ENCODE measurements around the gene LGI2.
"Not testable (repeated sequence)": the region's sequence is repeated elsewhere in the genome, so short reads cannot be mapped to it uniquely, and the experiment has no call there.

Gene LGI2

GRCh38 chr4:25030277-25031076 is at the start of gene LGI2:
Gene LGI2, minus strand, starts transcription at chr4:25030946. Its CDS starts 253 bp downstream, at chr4:25030693.
- DNase-seq = no peak

DNA sequence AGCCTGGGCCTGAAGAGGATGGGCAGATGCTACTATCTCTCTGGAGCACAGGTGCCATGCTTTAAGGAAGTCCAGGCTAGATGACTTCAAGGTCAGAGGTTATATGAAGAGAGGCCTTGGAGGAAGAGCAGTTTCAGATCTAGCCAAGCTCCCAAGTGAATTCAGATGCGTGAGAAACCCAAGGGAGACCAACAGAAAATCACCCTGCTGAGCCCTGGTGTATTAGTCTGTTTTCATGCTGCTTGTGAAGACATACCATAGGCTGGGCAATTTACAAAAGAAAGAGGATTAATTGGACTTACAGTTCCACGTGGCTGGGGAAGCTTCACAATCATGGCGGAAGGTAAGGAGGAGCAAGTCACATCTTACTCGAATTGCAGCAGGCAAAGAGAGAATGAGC is 47.8 kb upstream of the LGI2 start:
- DNase-seq = no peak

GRCh38 chr4:25076625-25077398 is 46.1 kb upstream of the LGI2 start:
- no peak for DNase-seq

- DNase-seq = no peak
Observed at GRCh38 chr4:25075851-25076250, 45.1 kb upstream of the LGI2 start.

- DNase-seq = no peak
Observed at GRCh38 chr4:25075129-25075528, 44.4 kb upstream of the LGI2 start.

GRCh38 chr4:25070545-25070944 is 39.8 kb upstream of the LGI2 start:
- DNase-seq = no peak

- no peak for DNase-seq
Observed at GRCh38 chr4:25069014-25069413, 38.3 kb upstream of the LGI2 start.

DNA sequence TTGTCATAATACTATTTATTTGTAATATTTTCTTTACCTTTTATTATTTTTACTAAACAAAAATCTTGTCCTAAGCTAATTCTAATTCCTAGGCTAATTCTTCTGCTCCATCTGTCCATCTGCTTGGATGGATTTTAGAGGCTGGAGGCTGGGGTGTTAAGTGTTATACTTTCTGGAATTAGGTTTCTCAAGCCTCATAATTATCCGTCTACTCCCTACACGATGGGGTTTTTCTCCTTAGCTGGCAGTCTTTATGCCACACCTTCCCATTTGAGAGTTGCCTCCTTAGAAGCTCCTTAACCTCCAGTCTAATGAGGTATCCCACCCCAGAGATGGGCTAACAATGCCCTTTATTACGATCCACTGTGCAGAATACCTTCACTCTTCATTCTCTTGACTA is 37.6 kb upstream of the LGI2 start:
- no peak for DNase-seq

- DNase-seq = no peak
Observed at GRCh38 chr4:25065932-25066590, 35.3 kb upstream of the LGI2 start.

GRCh38 chr4:25065431-25065858 is 34.7 kb upstream of the LGI2 start:
- no peak for DNase-seq

- DNase-seq = not testable (repeated sequence)
Observed at GRCh38 chr4:25064447-25064846, 33.7 kb upstream of the LGI2 start.

DNA sequence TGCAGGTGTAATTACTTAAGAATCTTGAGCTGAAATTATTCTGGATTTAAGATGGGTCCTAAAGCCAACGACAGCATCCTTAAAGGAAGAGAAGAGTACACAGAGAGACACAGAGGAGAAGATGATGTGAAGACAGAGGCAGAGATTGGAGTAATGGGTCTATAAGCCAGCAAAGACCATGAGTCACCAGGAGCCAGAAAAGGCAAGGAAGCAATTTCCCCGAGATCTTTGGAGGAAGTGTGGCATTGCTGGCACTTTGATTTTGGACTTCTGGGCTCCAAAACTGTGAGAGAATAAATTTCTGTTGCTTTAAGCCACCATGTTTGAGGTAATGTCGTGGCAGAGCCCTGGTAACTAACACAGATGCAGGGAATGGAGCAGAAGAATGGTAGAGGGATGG is 32.4 kb upstream of the LGI2 start:
- no peak for DNase-seq

DNA sequence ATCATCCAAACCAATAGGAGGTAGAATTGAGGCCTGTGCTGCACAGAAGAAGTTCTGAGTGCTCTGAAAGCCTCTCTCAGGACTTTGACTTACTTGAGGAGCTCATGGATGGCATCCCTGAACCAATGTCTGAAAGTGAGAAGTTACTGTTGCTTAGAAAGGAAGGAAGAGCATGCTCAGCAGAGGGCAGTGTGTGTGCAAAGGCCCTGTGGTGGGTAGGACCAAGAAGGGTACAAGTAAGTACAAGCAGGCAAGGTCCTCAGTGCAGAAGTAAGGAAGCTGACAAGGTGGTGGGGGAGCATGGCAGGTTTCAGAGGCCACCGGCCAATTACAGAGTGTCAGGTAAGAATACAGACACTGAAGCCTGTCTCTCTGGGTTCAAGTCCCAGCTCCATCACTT is 31.4 kb upstream of the LGI2 start:
- DNase-seq = no peak

GRCh38 chr4:25061602-25062001 is 30.9 kb upstream of the LGI2 start:
- no peak for DNase-seq

DNA sequence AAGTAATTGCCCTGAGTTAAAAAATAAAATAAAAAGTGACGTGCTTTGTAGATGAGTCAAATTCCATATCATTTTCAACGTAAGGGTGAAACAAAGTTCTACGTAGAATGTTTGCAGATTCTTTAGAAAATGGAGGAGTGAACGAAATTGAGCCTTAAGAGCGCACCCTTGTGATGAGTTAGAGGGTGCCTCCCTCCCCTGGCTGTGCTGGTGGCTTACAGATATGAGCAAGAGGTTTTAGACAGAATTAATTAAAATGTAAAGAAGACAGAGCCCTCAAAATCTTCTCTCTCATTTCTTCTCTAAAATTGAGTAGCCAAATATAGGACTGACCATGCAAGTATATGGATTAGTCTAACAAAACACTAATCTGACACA is 30.2 kb upstream of the LGI2 start:
- no peak for DNase-seq

DNA sequence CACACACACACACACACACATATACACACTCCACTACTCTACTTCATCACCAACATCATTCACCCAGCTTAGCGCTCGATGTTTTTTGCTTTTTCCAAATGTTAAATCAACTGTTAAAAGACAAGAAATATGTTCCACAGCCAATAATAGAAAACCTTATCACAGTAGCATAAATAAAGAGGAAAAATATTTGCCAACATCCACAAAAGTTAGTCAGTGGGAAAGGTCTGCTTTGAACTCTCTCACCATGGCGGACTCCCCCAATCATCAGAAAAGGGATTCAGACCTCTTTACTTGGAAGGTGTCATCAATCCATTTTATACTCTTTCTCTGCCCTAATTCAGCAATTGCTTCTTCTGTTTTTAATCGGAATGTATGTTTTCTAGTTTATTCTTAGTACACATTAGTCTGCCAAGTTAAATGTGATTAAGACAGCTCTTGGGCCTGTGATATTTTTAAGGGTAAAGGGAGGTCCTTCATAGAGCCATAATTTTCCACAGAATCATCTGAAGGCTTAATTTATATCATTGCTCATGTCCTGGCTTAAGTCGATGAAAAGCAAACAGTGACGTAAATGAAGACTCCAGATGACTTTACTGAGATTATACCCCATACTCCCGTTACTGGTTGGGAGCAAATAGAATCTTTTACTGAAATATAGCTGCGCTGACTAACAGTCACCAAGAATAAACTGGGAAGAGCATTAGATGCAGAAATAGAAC is 29.7 kb upstream of the LGI2 start:
- no peak for DNase-seq

DNA sequence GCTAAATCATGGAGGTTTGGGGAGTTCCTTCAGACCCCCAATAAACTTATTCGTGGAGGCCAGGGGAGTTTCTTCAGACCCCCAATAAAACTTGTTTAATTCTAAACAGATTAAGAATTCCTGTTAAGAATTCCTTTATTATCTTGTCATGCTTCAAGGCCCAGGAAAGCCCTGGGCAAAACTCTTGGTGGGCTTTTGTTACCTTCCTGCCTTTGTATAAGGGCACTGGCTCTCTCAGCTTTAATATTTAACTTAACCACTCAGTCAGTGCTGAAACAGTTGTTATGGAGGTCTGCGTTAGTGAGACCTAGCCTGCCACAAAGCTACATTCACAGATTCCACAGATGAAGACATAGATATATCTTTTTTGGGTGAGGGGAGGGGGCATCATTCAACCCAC is 29.0 kb upstream of the LGI2 start:
- DNase-seq = no peak

GRCh38 chr4:25058796-25059195 is 28.1 kb upstream of the LGI2 start:
- no peak for DNase-seq

- DNase-seq = no peak
Observed at GRCh38 chr4:25057299-25057698, 26.6 kb upstream of the LGI2 start.

- DNase-seq = not testable (repeated sequence)
Observed at GRCh38 chr4:25052037-25052436, 21.3 kb upstream of the LGI2 start.

DNA sequence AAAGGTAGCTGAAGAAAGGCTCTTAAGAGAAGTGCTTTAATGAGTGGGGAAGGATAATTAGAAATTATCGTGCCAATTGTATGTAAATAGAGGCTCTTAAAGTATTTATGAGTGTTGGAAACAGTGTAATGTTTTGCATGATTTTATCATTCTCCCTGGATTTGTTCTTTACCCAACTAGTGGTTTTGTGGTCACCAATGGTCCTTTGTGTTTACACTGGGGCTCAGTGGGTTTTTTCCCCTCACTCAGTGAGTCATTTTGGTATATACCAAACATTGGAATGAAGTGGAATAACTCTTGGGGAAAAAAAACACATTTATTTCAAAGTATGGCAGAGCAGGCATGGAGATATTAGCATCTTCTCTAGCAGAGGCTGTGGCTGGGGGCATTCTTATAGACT is 20.8 kb upstream of the LGI2 start:
- no peak for DNase-seq

- no peak for DNase-seq
Observed at GRCh38 chr4:25050370-25051078, 19.8 kb upstream of the LGI2 start.

- DNase-seq = no peak
Observed at GRCh38 chr4:25043548-25043947, 12.8 kb upstream of the LGI2 start.
